ENCODE measurements around the gene NOM1.

Gene NOM1

DNA sequence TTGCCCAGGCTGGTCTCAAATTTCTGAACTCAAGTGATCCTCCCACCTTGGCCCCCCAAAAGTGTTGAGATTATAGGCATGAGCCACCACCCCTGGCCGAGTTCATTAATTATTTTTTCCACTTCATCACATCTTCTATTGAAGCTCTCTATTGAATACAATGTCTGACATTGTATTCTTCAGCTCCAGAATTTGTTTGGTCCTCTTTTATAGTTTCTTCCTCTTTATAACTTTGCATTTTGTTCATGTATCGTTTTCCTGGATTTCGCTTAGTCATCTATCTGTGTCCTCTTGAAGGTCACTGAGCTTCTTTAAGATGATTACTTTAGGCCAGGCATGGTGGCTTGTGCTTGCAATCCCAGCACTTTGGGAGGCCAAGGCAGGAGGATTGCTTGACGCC, 30.2 kb downstream of the NOM1 start:
- ChIA-PET CTCF (interaction anchor here (1.6 kb wide), 1 partner anchor 10 kb away, joined by 5 read pairs; no protein-coding TSS in a partner anchor), POLR2A (no interaction called here)
- 100% methylated on average over 3 of the region's 4 CpGs for WGBS (ENCODE audit: insufficient coverage)
- peaks cover 0 to 4% (median 0%) of the 10 kb centered on the region in 5 experiments for H3K27me3 ChIP-seq (replicated peaks in 2 of 5; ENCODE audit: control insufficient read depth in 4 of 5, insufficient read depth in 5 of 5, low read length in 4 of 5)
- H3K4me1 ChIP-seq (ENCODE audit: control extremely low read depth in 1 of 4, control insufficient read depth in 4 of 4, insufficient read depth in 4 of 4, low read length in 3 of 4) = no peaks in the 10 kb centered on the region
- no peak overlapping the region for H3K27ac ChIP-seq (ENCODE audit: insufficient read depth in 1 of 2, low read depth in 1 of 2, low read length in 2 of 2, poor library complexity in 1 of 2, severe bottlenecking in 2 of 2)
- H3K36me3 ChIP-seq (ENCODE audit: control insufficient read depth in 4 of 4, insufficient read depth in 4 of 4, low read length in 3 of 4) = peaks cover 0 to 3% (median 0%) of the 10 kb centered on the region in 4 experiments
- no peak overlapping the region for H3K4me3 ChIP-seq (ENCODE audit: control insufficient read depth in 1 of 7, extremely low read depth in 1 of 7, insufficient read depth in 4 of 7, low read depth in 2 of 7, low read length in 6 of 7)
- H3K9me3 ChIP-seq (ENCODE audit: control extremely low read depth in 1 of 5, control insufficient read depth in 4 of 5, insufficient read depth in 2 of 5, low read depth in 1 of 5, low read length in 4 of 5) = peaks cover 4 to 12% (median 7%) of the 10 kb centered on the region in 5 experiments
- no peak for DNase-seq

DNA sequence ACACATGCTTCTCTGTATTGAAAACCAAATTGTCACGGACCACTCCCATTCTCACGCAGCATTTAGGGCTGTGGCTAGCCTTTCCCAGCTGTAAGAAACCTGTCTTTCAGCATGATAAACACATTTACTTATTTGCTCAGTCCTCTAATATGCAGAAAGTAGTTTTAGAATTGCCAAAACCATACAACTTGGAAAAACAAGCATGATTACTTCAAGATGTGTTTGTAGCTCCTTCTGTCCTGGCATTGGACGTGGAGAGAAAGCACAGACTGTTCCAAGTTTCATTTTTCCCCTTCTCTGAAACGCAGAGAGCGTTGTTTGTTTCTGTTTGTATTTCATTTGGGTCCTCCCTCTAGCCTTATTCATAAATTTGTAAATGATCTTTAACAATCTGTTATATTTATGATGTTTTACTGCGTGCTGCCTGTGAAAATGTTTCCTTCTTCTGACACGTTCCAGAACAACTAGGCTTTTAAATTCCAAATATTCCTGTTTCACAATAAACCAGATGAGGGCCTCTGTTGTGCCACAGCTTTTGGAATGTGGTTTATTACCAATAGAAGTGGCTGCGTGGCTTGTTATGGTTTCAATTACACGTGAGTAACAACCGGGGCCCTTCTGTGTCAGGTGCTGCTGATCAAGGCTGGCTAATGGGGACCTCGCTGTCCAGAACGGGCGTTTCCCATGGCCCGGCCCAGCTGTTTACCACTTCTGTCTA, 34.8 kb downstream of the NOM1 start:
- H3K36me3 ChIP-seq (ENCODE audit: control insufficient read depth in 4 of 4, insufficient read depth in 4 of 4, low read length in 3 of 4) = peaks cover 0 to 3% (median 0%) of the 10 kb centered on the region in 4 experiments
- 95% methylated on average over 7 of the region's 14 CpGs for WGBS (ENCODE audit: insufficient coverage)
- no peak overlapping the region for H3K4me3 ChIP-seq (ENCODE audit: control insufficient read depth in 1 of 7, extremely low read depth in 1 of 7, insufficient read depth in 4 of 7, low read depth in 2 of 7, low read length in 6 of 7)
- peaks cover 0 to 6% (median 4%) of the 10 kb centered on the region in 5 experiments for H3K9me3 ChIP-seq (ENCODE audit: control extremely low read depth in 1 of 5, control insufficient read depth in 4 of 5, insufficient read depth in 2 of 5, low read depth in 1 of 5, low read length in 4 of 5)
- DNase-seq = no peak
- peaks cover 0 to 7% (median 0%) of the 10 kb centered on the region in 5 experiments for H3K27me3 ChIP-seq (replicated peaks in 2 of 5; ENCODE audit: control insufficient read depth in 4 of 5, insufficient read depth in 5 of 5, low read length in 4 of 5)
- no peaks in the 10 kb centered on the region for H3K4me1 ChIP-seq (ENCODE audit: control extremely low read depth in 1 of 4, control insufficient read depth in 4 of 4, insufficient read depth in 4 of 4, low read length in 3 of 4)
- ChIA-PET POLR2A (no interaction called here), CTCF (no interaction called here)
- H3K27ac ChIP-seq (ENCODE audit: insufficient read depth in 1 of 2, low read depth in 1 of 2, low read length in 2 of 2, poor library complexity in 1 of 2, severe bottlenecking in 2 of 2) = no peak overlapping the region

DNA sequence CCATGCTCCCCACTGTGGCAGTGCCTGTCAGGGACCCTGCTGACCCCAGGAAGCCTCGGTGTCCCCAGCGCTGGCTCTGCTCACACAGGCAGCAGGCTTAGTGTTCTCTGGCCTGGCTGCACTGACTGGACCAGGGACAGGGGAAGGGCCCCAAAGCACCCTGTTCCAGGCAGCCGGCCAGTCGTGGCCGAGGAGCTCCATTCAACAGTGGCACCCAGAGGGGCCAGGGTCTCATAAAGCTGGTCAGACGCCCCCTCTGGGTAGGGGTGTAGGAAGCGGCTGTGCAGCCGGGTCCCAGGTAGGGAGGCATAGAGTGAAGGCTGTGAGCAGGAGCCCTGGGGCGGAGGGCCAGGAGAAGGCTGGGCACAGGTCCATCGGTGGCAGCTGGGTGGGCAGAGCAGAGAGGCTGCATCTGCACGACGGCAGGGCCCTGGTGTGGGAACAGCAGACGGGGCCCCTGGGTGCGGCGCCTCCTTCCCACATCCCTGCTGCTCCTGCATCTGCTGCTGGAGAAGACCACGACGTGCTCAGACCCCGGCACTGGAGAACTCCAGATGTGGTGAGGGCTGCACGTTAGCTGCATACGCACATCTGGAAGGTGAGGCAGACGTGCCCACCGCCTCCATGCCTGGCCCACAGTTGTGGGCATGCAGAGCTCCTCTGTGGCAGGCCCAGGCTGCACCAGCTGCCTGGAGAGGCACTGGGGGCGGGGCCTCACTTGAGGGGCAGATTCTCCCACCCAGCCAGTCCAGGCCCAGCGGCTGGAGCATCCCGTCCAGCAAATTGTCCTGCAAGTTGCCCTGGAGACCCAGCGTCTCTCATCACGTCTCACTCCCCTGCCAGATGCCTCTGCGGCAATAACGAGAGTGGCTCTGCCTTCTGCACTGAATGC, 35.8 kb downstream of the NOM1 start:
- Histone ChIP-seq H3K4me3 (ENCODE audit: control insufficient read depth in 1 of 7, extremely low read depth in 1 of 7, insufficient read depth in 4 of 7, low read depth in 2 of 7, low read length in 6 of 7) (no peak overlapping the region), H3K27me3 (replicated peaks in 2 of 5; ENCODE audit: control insufficient read depth in 4 of 5, insufficient read depth in 5 of 5, low read length in 4 of 5) (peaks cover 0 to 9% (median 3%) of the 10 kb centered on the region in 5 experiments), H3K27ac (ENCODE audit: insufficient read depth in 1 of 2, low read depth in 1 of 2, low read length in 2 of 2, poor library complexity in 1 of 2, severe bottlenecking in 2 of 2) (no peak overlapping the region), H3K36me3 (ENCODE audit: control insufficient read depth in 4 of 4, insufficient read depth in 4 of 4, low read length in 3 of 4) (peaks cover 0 to 3% (median 0%) of the 10 kb centered on the region in 4 experiments), H3K9me3 (ENCODE audit: control extremely low read depth in 1 of 5, control insufficient read depth in 4 of 5, insufficient read depth in 2 of 5, low read depth in 1 of 5, low read length in 4 of 5) (no peaks in the 10 kb centered on the region), H3K4me1 (ENCODE audit: control extremely low read depth in 1 of 4, control insufficient read depth in 4 of 4, insufficient read depth in 4 of 4, low read length in 3 of 4) (no peaks in the 10 kb centered on the region)
- no peak for DNase-seq
- WGBS (ENCODE audit: insufficient coverage) = 96% methylated on average over 27 of the region's 29 CpGs
- ChIA-PET POLR2A (no interaction called here), CTCF (interaction anchor here (2.4 kb wide), 1 partner anchor 16 kb away, joined by 6 read pairs; no protein-coding TSS in a partner anchor)

DNA sequence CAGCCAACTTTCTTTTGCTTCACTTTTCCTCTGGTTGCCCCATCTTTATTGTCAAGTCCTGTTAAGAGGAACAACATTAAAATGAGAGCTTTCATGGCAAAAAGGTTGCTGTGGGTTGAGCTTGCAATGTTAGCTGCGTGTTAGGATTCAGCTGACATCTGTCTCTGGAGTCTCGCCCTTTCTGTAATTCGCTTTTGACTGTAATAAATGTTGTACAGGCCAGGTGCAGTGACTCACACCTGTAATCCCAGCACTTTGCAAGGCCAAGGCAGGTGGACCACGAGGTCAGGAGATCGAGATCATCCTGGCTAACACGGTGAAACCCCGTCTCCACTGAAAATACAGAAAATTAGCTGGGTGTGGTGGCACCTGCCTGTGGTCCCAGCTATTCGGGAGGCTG, 36.9 kb downstream of the NOM1 start:
- peaks cover 0 to under 1% (median 0%) of the 10 kb centered on the region in 4 experiments for H3K36me3 ChIP-seq (ENCODE audit: control insufficient read depth in 4 of 4, insufficient read depth in 4 of 4, low read length in 3 of 4)
- WGBS (ENCODE audit: insufficient coverage) = 97% methylated on average over 7 of the region's 8 CpGs
- DNase-seq = no peak
- H3K27ac ChIP-seq (ENCODE audit: insufficient read depth in 1 of 2, low read depth in 1 of 2, low read length in 2 of 2, poor library complexity in 1 of 2, severe bottlenecking in 2 of 2) = no peak overlapping the region
- H3K9me3 ChIP-seq (ENCODE audit: control extremely low read depth in 1 of 5, control insufficient read depth in 4 of 5, insufficient read depth in 2 of 5, low read depth in 1 of 5, low read length in 4 of 5) = no peaks in the 10 kb centered on the region
- H3K4me1 ChIP-seq (ENCODE audit: control extremely low read depth in 1 of 4, control insufficient read depth in 4 of 4, insufficient read depth in 4 of 4, low read length in 3 of 4) = no peaks in the 10 kb centered on the region
- CTCF ChIA-PET = interaction anchor here (1.0 to 2.4 kb wide), 2 partner anchors 8 to 17 kb away, joined by 3 to 6 read pairs; no protein-coding TSS in a partner anchor
- POLR2A ChIA-PET = no interaction called here
- H3K4me3 ChIP-seq (ENCODE audit: control insufficient read depth in 1 of 7, extremely low read depth in 1 of 7, insufficient read depth in 4 of 7, low read depth in 2 of 7, low read length in 6 of 7) = no peak overlapping the region
- peaks cover 0 to 14% (median 5%) of the 10 kb centered on the region in 5 experiments for H3K27me3 ChIP-seq (replicated peaks in 2 of 5; ENCODE audit: control insufficient read depth in 4 of 5, insufficient read depth in 5 of 5, low read length in 4 of 5)

DNA sequence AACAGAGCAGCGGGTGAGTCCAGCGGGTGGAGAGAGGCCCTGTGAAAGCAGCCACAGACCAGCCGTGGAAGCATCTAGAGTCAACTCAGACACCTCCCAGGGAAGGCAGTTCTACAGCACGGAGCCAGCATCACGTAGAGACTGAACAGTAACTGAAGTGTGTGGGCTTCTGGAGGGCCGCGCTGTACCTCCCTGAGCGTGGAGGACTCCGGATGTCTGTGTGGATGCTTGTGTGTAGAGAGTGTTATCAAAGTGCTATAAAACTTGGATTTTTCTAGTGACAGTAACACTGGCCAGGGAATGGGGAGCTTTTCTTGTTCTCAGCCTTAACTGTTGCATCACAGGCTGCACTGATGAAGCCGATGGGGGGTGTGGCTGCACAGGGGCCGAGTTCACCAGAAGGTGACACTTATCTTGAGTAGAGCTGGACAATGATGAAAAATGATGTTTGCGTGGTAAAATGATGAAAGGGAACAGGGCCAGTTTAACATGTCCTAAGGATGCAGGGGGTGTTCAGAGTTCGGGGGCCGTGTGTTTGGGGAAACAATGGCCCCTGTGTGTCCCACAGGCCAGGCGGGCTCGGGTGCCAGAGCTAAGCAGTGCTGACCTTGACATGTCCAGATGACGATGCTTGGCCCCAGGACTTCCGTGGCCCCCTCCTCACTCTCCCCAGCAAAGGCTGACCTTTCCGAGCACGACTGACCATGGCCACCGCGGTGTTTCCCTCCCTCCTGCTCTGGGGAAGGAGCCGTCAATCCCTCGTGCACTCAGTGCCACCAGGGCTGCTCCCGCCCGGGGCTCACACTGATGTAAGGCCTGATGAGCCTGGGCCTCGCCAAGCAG, 39.1 kb downstream of the NOM1 start:
- Histone ChIP-seq H3K36me3 (ENCODE audit: control insufficient read depth in 4 of 4, insufficient read depth in 4 of 4, low read length in 3 of 4) (no peaks in the 10 kb centered on the region), H3K4me1 (ENCODE audit: control extremely low read depth in 1 of 4, control insufficient read depth in 4 of 4, insufficient read depth in 4 of 4, low read length in 3 of 4) (no peaks in the 10 kb centered on the region), H3K27me3 (replicated peaks in 2 of 5; ENCODE audit: control insufficient read depth in 4 of 5, insufficient read depth in 5 of 5, low read length in 4 of 5) (peaks cover 0 to 31% (median 15%) of the 10 kb centered on the region in 5 experiments), H3K9me3 (ENCODE audit: control extremely low read depth in 1 of 5, control insufficient read depth in 4 of 5, insufficient read depth in 2 of 5, low read depth in 1 of 5, low read length in 4 of 5) (no peaks in the 10 kb centered on the region), H3K4me3 (ENCODE audit: control insufficient read depth in 1 of 7, extremely low read depth in 1 of 7, insufficient read depth in 4 of 7, low read depth in 2 of 7, low read length in 6 of 7) (no peak overlapping the region), H3K27ac (ENCODE audit: insufficient read depth in 1 of 2, low read depth in 1 of 2, low read length in 2 of 2, poor library complexity in 1 of 2, severe bottlenecking in 2 of 2) (no peak overlapping the region)
- DNase-seq = no peak
- POLR2A ChIA-PET = no interaction called here
- CTCF ChIA-PET = interaction anchor here (1.3 kb wide), 1 partner anchor 19 kb away, joined by 3 read pairs; no protein-coding TSS in a partner anchor
- 92% methylated on average over 27 of the region's 27 CpGs for WGBS (ENCODE audit: insufficient coverage)

DNA sequence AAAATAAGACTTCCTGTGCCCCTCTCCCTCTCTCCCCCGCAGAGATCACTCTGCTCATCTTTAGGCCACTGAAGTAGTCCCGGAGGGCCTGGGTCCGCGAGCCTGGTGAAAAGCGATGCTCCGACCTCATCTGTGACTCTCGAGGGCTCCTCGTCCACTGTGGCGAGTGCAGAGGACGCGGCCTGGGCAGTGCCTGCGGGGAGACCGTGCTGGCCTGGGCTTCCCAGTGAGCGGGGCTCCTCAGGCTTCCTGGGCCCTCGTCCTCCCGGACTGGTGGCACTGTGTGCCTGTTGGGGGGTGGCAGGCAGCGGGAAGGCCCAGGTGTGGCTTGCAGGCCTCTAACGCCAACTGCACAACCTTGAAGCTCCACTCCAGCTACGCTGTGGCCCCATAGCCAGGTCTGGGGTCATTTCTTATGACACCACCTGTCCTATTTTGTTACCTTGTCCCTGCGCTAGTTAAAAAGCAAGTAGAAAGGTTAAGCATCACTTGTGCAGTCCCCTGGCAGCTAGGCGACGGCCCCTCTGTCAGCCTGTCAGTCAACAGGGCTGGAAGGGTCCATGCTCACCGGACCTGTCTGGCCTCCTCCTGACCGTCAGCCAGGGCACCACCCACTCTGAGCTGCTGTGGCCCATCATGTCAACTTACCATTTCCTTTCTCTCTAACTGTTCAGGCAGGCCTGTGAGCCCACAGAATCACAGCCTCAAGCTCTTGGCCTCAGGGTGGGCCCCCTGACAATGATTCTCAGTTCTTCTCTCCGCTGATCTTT, 40.4 kb downstream of the NOM1 start:
- POLR2A ChIA-PET = no interaction called here
- WGBS (ENCODE audit: insufficient coverage) = 96% methylated on average over 21 of the region's 25 CpGs
- no peak overlapping the region for H3K27ac ChIP-seq (ENCODE audit: insufficient read depth in 1 of 2, low read depth in 1 of 2, low read length in 2 of 2, poor library complexity in 1 of 2, severe bottlenecking in 2 of 2)
- no peak overlapping the region for H3K4me3 ChIP-seq (ENCODE audit: control insufficient read depth in 1 of 7, extremely low read depth in 1 of 7, insufficient read depth in 4 of 7, low read depth in 2 of 7, low read length in 6 of 7)
- CTCF ChIA-PET = interaction anchor here (1.4 to 1.7 kb wide), 2 partner anchors 9 to 18 kb away, joined by 5 read pairs; no protein-coding TSS in a partner anchor
- H3K27me3 ChIP-seq (replicated peaks in 2 of 5; ENCODE audit: control insufficient read depth in 4 of 5, insufficient read depth in 5 of 5, low read length in 4 of 5) = peaks cover 0 to 43% (median 13%) of the 10 kb centered on the region in 5 experiments
- H3K36me3 ChIP-seq (ENCODE audit: control insufficient read depth in 4 of 4, insufficient read depth in 4 of 4, low read length in 3 of 4) = no peaks in the 10 kb centered on the region
- no peak for DNase-seq
- H3K4me1 ChIP-seq (ENCODE audit: control extremely low read depth in 1 of 4, control insufficient read depth in 4 of 4, insufficient read depth in 4 of 4, low read length in 3 of 4) = no peaks in the 10 kb centered on the region
- no peaks in the 10 kb centered on the region for H3K9me3 ChIP-seq (ENCODE audit: control extremely low read depth in 1 of 5, control insufficient read depth in 4 of 5, insufficient read depth in 2 of 5, low read depth in 1 of 5, low read length in 4 of 5)
